ENCODE data around the gene FMNL3.
"Not testable (repeated sequence)": the region's sequence is repeated elsewhere in the genome, so short reads cannot be mapped to it uniquely, and the experiment has no call there.

FMNL3 gene

DNA sequence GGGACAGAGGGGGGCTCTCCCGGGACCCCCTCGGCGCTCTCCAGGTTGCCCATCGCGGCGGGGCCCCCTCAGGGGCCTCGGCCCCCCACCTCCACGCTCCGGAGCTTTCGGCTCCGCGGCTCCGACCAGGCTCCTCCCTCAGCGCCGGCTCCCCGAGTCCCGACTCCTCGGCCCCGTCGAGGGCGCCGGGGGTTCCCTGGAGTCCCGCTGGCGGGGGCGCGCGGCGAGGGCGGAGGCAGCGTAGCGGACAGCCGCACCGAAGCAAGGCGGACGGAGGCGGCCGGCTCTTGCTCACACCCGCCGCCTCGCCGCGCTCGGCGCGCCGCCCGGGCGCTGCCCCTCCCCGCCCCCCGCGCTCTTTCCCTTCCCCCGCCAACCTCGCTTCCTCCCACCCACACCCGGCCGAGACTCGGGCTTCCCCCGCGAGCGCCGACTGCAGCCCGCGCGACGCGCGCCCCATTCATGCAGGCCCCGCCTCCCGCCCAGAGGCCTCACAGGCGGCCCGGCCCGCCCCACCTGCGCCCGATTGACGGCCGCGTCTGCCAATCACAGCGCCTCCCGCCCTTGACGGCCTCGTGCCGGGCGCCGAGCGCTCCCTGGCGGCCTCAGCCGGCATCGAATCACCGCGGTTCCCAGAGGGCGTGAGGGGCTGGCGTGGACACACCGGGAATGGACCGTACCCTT, at the start of gene FMNL3:
TSS of gene FMNL3 (minus strand) at position 278 of the 684 bp plus-strand sequence. CDS start at position 53, 225 bp downstream.
- DNase-seq: peak; percentile 94

GRCh38 chr12:49750996-49751393, 43.8 kb upstream of the FMNL3 start:
- no peak for DNase-seq

GRCh38 chr12:49750027-49750995, 43.1 kb upstream of the FMNL3 start:
- DNase-seq: peak; percentile 76

GRCh38 chr12:49748800-49749199, 41.6 kb upstream of the FMNL3 start:
- no peak for DNase-seq

- no peak for DNase-seq
Measured at GRCh38 chr12:49748306-49748705, 41.1 kb upstream of the FMNL3 start.

DNA sequence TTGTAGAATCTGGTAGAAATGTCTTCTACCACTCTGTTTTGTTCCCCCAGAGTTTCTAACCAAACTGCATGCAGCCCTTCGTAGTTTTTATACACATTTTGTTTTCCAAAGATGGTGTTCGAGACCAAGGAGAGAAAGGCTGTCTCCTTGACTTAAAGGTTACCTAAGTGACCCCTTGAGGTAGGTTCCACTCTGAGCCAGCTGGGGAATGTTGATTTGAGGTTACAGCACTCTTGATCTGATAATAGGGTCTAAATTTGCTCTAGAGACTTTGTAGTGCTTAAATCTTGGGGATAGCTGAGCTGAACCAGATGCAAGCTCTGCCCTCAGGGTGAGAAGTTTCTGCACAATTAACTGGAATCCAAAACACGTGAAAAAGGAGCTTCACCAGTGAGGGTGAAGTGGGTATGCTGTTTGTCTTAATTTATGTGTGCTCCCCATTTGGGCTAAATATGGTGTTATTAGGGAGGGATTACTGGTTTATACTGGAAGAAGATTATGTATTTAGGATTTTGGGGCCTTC, 37.2 kb upstream of the FMNL3 start:
- DNase-seq: no peak

DNA sequence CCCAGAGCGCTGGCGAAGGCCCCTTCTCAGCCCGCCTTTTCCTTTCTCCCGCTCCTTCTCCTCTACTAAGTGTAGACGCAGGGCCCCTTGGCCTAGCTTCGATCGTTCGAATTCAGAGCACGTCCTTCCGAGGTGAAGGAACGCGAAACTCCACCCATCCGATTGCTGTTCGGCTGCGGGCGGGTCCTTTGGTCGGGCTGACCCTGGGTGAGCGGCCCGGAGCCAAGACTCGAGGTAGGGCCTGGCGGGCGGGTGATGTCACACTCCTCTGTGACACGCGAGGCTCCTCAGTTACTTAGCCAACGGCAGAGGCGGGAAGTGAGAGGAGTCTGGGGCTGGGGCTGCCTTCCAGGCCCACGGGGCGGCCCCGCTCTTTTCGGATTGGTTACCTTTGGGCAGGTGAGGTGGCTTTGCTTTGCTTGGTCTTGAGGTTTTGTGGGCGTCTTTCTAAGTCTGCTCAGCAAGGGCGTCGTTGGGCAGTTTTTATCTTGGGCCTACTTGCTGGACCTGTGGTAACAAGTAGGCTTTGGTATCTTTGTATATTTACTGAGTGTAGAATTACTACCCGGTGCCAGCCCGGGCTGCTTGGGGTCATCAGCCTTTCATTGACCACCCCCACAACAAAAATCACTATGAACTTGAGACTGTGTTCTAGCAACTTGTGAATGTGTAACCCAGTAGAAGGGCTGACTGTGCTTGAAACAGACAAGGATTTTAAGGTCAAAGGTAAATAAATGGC, 34.8 kb upstream of the FMNL3 start:
- DNase-seq: peak; percentile 29

GRCh38 chr12:49740930-49741881, 34.0 kb upstream of the FMNL3 start, which contains the start of gene TMBIM6:
Gene TMBIM6, plus strand, starts transcription at chr12:49741557. Its CDS starts 10,937 bp downstream, at chr12:49752494.
- DNase-seq: peak; percentile 99

DNA sequence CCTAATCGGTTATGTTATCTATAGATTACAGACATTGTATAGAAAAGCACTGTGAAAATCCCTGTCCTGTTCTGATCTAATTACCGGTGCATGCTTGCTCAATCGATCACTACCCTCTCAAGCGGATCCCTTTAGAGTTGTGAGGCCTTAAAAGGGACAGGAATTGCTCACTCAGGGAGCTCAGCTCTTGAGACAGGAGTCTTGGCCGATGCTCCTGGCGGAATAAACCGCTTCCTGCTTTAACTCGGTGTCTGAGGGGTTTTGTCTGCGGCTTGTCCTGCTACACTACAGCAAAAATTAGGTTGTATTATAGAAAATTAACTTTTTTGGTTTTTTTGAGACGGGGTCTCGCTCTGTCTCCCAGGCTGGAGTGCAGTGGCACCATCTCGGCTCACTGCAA, 33.1 kb upstream of the FMNL3 start:
- not testable (repeated sequence) for DNase-seq

DNA sequence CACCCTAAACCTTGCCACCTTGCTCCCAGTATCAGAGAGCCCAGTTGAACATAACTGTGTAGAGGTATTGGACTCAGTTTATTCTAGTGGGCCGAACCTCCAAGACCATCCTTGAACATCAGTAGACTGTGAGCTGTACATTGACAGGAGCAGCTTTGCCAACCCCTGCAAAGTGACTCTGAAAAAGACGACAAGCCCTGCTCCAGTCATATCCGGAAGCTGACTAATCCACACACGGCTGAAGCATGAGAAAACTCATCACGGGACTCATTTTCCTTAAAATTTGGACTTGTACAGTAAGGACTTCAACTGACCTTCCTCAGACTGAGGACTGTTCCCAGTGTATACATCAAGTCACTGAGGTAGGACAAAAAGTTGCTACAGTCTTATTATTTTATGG, 31.5 kb upstream of the FMNL3 start:
- not testable (repeated sequence) for DNase-seq

DNA sequence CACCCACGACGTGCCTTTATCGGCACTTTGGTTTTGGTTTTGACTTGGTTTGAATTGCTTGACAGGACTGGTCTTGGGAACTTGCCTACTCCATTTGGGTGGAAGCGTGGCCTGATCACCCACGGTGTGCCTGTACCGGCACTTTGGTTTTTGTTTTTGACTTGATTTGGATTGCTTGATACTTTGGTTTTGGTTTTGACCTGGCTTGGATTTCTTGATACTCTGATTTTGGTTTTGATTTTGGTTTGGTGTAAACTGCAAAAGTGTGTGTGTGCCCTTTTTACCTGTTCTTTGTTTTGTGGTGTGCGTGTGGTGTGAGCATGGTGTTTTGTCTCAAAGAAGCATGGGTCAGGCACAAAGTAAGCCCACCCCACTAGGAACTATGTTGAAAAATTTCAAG, 27.7 kb upstream of the FMNL3 start:
- not testable (repeated sequence) for DNase-seq

DNA sequence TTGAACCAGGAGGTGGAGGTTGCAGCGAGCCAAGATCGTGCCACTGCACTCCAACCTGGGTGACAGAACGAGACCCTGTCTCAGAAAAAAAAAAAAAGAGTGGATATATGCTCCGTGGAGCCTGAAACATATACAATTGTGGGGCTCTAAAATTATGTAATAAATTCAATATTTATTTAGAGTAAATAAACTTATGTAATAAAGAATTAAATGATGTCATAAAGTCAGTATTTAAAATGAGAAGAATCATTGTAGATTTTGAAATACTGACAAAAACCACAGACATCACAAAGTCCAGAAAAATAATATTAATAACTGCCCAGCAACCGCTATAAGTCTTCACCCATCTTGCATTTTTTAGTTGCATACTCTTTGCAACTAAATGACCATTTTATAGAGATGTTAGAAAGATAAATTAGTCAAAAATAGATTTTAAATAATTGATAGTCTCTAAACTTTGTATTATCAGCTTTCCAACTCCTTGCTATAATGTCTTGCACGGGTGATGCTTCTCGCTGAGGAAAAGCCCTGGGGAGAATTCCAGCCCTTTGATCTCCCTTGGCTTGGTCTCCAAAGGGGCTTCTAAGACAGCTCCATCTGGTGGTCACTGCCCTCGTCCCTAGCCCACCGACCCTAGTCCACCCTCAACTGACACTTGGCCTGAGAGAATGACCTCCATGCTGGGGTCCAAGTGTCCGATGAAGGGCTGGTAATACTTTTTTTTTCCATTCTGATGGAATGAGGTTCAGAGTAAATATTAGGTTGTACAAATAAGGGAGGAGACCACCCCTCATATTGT, 26.2 kb upstream of the FMNL3 start:
- no peak for DNase-seq

- DNase-seq: no peak
Measured at GRCh38 chr12:49730568-49731101, 23.4 kb upstream of the FMNL3 start.

DNA sequence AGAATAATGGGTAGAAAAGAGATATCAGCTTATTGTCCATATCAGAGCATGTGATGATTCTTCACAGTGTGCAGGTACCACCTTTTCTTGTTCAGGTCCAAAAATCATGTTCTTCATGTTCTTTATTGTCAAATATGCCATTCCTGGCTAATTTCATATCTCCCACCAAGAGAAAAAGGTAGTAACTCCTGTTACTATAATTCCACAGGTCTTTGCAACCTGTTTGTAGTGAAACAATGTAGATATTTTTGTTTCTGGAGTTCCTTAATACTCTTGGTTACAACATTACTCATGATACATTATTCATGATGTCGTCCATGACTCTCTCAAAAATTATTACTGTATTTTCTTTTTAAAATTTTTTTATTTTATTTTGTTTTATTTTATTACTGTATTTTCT, 22.8 kb upstream of the FMNL3 start:
- DNase-seq: no peak

- no peak for DNase-seq
Measured at GRCh38 chr12:49728446-49728845, 21.2 kb upstream of the FMNL3 start.

DNA sequence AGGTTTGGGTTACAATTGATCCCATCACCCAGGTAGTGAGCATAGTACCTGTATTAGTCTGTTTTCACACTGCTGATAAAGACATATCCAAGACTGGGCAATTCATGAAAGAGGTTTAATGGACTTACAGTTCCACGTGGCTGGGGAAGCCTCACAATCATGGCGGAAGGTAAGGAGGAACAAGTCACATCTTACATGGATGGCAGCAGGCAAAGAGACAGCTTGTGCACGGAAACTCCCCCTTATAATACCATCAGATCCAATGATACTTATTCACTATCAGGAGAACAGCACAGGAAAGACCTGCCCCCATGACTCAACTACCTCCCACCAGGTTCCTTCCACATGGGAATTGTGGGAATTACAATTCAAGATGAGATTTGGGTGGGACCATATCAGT, 14.2 kb upstream of the FMNL3 start:
- DNase-seq: not testable (repeated sequence)

DNA sequence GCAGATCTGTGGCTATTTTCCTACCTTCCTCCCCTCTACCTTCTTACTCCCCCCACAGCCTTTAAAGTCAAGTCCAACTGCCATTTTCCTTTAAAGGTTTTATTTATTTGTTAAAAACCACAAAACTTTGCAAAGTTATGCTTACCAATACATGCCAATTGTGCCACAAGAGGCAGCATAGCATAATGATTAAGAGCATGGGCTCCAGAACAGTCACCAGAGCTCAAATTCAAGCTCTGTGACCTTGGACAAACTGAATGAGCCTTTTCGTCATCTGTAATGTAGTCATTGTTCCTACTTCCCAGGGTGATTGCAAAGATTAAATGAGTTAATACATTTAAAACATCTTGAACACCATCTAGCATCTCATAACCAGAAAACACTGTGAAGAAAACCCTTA, 13.0 kb upstream of the FMNL3 start:
- DNase-seq: no peak

DNA sequence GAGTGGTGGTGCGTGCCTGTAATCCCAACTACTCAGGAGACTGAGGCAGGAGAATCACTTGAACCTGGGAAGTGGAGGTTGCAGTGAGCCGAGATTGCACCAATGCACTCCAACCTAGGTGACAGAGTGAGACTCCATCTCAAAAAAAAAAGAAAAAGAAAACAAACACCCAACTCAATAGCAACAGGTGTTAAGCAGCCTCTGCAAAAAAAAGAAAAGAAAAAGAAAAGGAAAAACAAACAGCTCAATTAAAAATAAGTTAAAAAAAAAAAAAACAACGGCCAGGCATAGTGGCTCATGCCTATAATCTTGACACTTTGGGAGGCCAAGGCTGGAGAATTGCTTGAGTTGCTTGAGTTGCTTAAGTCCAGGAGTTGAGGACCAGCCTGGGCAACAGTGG, 10.6 kb upstream of the FMNL3 start:
- DNase-seq: not testable (repeated sequence)

GRCh38 chr12:49716553-49716952, 9.3 kb upstream of the FMNL3 start:
- no peak for DNase-seq

GRCh38 chr12:49713952-49714351, 6.7 kb upstream of the FMNL3 start:
- DNase-seq: not testable (repeated sequence)

DNA sequence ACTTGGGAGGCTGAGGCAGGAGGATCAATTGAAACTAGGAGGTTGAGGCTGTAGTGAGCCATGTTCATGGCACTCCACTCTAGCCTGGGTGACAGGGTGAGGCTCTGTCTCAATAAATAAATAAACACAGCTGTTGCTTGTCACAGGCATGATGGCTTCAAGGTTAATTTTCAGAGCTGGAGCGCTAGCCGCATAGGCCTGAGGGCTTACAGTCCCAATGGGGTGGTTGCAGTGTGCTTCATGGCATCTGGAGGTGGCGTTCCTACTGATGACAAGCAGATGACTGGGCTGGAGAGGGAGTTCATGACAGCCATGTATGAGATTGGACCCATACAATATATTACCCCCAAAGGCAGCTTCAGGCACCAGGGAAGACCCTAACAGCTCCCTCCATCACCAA, 1.6 kb upstream of the FMNL3 start:
- DNase-seq: no peak

All from NCI-H2107 (cell line).